ENCODE measurements around the gene MIPOL1.

DNA sequence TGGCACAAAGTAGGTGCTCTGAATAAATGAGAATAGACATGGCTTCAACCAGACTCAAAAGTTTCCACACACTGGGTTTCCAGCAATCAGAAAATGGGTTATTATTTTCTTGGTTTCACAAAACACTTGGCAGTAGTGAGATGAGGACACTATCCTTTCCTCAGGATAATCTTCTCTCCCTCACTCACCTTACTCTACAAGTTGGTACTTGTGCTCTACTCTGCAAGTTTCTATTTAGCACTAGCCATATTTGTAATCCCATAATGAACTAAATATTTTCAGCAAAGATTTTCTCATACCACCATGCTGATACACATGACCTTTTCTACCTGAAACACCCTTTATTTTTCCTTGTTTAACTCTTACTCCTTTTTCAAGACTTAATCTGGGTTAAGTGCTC, 259.6 kb downstream of the MIPOL1 start:
- TF ChIP-seq, protein P1, sequence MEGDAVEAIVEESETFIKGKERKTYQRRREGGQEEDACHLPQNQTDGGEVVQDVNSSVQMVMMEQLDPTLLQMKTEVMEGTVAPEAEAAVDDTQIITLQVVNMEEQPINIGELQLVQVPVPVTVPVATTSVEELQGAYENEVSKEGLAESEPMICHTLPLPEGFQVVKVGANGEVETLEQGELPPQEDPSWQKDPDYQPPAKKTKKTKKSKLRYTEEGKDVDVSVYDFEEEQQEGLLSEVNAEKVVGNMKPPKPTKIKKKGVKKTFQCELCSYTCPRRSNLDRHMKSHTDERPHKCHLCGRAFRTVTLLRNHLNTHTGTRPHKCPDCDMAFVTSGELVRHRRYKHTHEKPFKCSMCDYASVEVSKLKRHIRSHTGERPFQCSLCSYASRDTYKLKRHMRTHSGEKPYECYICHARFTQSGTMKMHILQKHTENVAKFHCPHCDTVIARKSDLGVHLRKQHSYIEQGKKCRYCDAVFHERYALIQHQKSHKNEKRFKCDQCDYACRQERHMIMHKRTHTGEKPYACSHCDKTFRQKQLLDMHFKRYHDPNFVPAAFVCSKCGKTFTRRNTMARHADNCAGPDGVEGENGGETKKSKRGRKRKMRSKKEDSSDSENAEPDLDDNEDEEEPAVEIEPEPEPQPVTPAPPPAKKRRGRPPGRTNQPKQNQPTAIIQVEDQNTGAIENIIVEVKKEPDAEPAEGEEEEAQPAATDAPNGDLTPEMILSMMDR (IDR thresholded peaks at IDR 0.05; ENCODE audit: insufficient read depth, low read length, poor library complexity, severe bottlenecking), result no peak
- no peak for TF ChIP-seq EZH2phosphoT487 (conservative IDR thresholded peaks at IDR 0.05; ENCODE audit: low read length)

All from SU-DHL-6 (cell line).